HG03025 (cell line): ENCODE results near the gene FLRT2.

Source experiments
- ATAC-seq: cut with Tn5 transposase; IDR thresholded peaks from one replicate; pipeline ENCODE4 v1.9.1; 2021; ENCODE audit warnings: mild to moderate bottlenecking, moderate library complexity; ENCODE audit not compliant: unreplicated experiment, low FRiP score

FLRT2 gene, protein sequence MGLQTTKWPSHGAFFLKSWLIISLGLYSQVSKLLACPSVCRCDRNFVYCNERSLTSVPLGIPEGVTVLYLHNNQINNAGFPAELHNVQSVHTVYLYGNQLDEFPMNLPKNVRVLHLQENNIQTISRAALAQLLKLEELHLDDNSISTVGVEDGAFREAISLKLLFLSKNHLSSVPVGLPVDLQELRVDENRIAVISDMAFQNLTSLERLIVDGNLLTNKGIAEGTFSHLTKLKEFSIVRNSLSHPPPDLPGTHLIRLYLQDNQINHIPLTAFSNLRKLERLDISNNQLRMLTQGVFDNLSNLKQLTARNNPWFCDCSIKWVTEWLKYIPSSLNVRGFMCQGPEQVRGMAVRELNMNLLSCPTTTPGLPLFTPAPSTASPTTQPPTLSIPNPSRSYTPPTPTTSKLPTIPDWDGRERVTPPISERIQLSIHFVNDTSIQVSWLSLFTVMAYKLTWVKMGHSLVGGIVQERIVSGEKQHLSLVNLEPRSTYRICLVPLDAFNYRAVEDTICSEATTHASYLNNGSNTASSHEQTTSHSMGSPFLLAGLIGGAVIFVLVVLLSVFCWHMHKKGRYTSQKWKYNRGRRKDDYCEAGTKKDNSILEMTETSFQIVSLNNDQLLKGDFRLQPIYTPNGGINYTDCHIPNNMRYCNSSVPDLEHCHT

DNA sequence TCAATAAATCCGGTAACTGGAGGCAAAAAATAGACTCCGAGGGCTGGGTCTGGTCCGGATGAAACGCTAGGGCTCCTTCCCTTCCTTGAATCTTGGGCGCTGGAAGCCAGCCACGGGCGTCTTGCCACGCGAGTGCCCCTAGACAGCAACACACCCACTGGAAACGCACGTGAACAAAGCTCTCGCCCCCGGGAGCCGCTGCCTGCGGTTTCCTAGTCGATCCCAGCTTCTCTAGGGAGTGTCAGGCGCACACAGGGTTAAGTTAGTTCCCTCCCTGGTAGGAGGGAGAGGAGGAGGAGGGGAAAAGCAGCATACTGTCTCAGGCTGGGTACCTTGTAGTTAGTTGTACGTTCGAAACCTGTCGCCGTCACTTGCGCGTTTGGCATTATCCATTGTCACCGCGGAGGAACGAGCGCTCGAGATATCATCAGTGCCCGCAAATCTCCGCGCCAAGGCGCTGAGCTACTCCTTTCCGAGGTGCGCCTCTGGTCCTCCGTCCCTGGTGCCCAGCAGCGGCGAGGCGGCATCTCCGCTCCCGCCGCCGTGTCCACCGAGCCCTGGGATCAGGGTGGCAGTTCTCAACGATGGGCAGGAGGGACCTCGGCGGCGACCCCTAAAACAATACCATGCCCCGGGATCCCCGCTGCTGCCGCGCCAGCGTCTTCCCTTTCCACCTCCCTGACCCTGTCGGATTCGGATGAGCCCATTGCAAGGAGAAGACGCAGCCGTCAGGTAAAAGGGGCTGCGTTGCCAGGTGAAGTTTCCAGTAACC is at the start of gene FLRT2:
TSS of gene FLRT2 (plus strand) at position 342 of the 772 bp plus-strand sequence. CDS start 91,371 bp downstream, outside the sequence.
- ATAC-seq: no peak

DNA sequence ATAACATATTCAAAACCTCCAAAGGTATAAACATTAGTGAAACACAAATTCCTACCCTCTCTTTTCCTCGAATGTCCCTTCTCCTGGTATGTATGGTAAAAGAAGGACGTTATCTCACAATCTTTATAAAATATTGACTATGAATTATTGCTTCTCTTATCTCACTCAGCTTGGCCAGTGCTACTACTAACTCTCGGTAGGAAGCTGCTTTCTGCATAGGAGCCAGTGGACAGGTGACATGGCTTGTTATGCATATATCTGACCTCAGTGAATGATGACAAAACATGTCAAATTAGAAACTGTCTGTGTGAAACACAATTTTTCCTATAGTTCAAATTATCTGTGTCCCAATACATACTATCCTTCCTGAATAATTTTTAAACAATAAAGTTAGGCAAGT is 48.5 kb upstream of the FLRT2 start:
- no peak for ATAC-seq

DNA sequence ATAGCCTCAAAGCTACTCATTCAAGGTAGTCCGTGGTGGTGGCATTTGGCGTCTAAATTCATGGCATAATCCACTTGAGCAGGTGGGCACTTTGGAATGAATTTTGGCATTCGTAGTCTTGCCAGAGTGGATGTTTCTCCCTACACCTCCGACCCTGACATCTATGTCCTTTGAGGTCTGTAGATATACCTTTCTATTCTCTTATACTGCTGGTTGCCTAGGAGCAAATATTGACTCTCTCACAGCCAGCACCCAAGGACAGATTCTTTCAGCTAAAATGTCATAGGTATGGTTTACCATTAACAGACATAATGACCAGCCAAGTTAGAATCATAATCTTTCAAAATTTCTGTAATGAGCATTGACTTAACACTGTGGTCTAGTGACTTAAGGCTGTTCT is 47.4 kb upstream of the FLRT2 start:
- ATAC-seq: no peak

DNA sequence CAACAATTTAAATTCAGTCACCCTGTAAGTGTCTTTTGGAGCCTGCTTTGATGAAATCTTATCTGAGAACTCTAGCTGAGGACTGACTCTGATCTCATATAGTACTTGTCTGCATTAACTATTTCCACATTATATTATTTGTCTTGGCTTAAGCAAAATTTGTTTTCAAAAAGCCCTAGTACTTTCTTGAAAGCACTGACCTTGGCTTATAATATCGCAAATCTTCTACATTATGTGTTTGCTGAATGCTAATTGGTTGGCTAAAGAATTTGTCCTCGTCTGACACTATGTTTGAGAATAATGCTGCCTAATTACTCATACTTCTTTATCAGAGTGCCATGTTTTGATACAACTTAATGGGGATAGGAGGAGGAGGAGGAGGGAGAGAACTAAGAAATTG is 46.9 kb upstream of the FLRT2 start:
- no peak for ATAC-seq

- ATAC-seq: no peak
Measured at GRCh38 chr14:85483652-85484051, 46.3 kb upstream of the FLRT2 start.

DNA sequence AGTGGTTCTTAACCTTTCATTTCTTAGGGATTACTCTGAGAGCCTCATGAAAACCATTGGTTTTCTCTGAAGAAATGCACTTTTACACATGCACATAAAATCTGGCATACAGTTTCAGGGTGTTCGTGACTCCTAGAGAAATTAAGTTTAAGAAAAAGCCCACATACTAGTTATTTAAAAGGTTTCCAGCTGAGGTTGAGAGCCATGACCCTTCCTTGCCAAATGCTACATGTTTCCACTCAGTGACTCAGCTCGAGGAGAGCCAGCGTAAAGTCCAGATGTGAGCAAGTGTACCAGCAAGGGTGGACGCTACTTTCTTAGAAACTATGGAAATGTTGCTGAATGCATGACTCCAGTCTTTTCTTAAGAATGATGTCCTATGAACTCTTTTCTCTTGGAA is 42.7 kb upstream of the FLRT2 start:
- no peak for ATAC-seq

DNA sequence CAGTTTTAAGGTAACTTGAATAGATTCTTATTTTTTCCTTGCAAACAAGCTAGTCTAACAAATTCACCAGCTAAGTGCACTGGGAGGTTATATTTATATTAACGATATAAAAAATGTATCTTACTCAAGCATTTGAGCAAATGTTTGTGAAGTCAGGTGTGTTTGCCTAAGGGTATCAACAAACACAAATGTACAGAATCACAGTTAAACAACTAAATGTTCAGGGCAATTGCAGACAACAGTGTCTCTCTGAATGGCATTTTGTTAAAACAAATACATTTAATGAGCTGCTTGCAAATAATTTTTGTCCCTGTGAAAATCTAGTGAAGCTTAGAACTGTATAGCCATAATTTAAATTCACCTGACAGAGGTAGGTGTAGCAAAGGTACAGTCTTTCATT is 28.2 kb upstream of the FLRT2 start:
- ATAC-seq: no peak

GRCh38 chr14:85508863-85509262 is 21.1 kb upstream of the FLRT2 start:
- ATAC-seq: no peak

DNA sequence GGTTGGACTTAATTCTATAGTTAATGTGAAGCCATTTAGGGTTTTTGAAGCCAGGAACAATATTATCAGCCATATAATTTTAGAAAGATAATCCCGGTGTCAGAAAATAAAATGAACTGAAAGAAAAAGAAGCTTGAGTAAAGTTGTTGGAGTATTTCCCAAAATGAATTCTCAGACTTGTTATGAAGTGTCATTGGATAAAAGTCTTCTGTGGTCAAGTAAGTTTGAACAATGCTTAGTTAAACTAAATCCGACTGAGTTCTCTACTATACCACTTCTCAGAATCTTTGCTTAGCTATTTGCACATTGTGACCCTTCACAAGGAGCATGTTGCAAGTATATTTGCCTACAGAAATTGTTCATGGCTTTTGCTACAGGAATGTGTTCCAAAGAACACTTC is 17.5 kb upstream of the FLRT2 start:
- no peak for ATAC-seq

GRCh38 chr14:85514487-85514886 is 15.5 kb upstream of the FLRT2 start:
- ATAC-seq: no peak

GRCh38 chr14:85516239-85517113 is 13.5 kb upstream of the FLRT2 start:
- ATAC-seq: no peak

GRCh38 chr14:85517114-85517688 is 12.7 kb upstream of the FLRT2 start:
- ATAC-seq: no peak

DNA sequence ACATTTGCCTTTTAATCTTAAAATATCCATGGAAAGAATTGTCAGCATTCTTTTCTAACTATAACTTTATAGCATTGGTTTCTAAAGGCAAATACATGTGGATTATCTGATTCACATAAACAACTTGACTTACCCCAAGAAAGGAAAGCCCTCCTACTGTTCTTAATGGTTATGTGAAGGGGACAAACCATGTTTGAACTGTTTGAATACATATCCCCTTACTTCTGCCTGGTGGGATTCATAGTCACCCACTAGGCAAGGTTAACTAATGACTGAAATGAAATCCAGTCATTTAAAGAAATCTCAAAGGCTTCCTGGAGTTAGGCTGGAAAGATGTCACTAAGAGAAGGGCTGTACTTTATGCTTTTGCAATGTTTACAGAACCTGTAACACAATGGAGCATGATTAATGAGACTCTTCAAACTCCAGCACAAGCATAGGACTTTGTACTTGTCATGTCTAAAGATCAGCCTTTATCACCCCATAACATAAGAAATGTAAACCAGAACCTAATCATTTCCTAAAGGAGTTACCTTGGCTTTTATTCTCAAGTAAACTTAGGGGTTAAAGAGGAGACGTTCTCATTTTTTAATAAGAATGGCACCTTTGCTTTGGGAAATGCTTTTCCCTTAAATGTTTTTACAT is 10.2 kb upstream of the FLRT2 start:
- ATAC-seq: no peak

- no peak for ATAC-seq
Measured at GRCh38 chr14:85520581-85520980, 9.4 kb upstream of the FLRT2 start.

- ATAC-seq: no peak
Measured at GRCh38 chr14:85523624-85524023, 6.3 kb upstream of the FLRT2 start.

DNA sequence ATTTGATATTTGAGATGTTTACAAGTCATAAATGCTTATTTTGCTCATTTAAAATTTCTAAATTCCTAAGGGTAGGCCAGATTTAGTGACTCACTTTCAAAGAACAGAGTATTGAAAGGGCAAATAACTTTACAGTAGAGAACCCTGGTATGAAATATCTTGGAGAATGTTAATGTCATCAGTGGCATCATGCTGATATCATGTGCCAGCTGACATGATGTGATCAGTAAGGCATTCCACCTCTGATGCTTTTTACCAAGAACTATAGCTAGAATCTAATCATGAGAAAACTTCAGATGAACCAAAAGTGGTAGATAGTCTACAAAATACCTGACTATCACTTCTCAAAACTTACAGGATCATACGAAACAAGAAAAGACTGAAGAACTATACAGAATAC is 2.9 kb upstream of the FLRT2 start:
- ATAC-seq: no peak

DNA sequence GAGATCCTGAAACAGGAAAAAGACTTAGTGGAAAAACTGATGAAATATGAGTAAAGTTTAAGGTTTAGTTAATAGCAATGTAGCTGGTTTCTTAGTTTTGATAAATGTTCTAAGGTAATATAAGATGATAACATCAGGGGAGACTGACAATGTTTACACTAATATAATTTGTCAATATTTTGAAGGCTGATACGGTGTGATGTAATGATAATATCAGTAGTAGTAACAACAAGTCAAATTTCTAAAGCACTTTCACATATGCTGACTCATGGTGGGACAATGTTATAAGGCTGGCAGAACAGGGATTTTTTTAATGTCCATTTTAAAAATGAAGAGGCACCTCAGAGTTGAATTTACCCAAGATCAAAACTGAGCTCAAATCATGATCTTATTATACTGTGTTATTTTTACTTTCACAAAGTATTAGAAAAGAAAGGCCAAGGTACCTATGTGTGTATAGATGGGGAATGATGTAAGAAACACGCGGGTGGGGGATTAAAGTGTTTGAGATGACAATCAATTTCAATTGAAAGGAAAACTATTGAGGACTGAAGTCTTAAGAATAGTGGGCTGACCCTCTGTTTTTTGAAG is 2.4 kb upstream of the FLRT2 start:
- ATAC-seq: no peak

DNA sequence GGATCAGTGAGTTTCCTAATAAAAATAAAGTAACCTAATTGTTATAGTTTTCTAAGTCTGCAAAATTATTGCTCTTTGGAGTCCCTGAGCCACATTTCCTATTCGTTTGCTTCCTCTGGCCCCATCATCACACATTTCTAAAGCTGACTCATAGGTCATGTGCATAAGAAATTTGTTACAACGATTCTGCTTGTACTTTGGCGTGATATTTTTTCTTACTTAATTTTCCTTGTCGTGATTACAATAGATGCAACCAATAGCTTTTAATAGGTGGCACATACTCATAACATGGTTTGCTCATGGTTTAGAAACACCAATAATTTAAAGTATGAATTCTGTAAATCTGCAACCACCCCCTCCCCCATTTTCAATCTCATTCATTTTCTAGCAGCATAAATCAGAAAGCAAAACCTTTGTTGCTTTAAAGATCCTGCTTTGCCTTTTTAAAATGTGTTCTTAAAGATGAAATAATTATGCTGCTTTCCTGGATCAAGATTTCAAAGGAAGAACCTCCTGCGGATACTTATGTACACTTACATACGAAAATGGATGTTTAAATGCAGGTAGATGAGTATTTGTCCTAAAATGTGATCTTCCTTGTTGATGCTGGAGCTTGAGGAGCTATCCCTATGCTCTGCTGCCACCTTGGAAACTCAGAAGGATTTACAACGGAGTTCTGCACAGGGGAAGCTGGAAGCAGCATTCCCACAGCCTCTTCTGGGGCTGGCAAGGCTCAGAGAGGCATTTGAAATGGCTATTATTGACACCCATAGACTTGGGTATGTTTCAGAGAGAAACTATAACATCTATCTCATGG is 1.7 kb upstream of the FLRT2 start:
- no peak for ATAC-seq
